ENCODE data around the gene CEMIP. TPM values are rescaled to one million over a fixed set of nuclear protein-coding genes. Genes with fewer than 3 reads are reported as not detected.
A peak's percentile ranks its signal among the peaks of the same experiment; 100 is the strongest.

The CEMIP gene
- total RNA-seq, 6 donors from 2014 or later: 0.59 to 38.8 (median 5.7) TPM

DNA sequence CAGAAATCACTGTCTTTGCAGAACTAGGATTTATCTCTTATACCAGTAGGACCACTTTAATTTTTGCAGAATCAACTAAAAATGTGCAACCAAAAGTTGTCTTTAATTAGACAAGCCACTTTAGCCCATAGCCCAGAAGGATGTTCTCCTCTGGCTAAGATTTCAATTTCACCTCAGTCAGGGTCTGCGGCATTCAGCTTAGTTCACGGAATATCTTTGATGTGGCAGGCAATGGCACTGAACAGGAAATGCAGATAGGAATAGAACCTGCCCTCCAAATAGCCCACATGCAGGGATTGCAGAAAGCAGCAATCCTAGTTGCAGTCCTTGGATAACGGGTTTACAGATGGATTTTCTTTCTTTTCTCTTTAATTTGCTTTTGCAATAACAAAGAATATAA lies 109.7 kb downstream of the CEMIP start:
- Histone ChIP-seq H3K4me1 (peaks cover 0 to 7% (median 0%) of the 10 kb centered on the region in 4 donors), H3K27me3 (no peaks in the 10 kb centered on the region), H3K9me3 (no peaks in the 10 kb centered on the region), H3K27ac (no peak overlapping the region), H3K4me3 (no peak overlapping the region), H3K36me3 (peaks cover 0 to 4% (median 0%) of the 10 kb centered on the region in 4 donors)
- DNase-seq (no peak), ATAC-seq (ENCODE audit: low FRiP score in 2 of 2) (no peak)
- 87 to 90% methylated on average over 3 of the region's 3 CpGs for WGBS, 2 donors
- TF ChIP-seq POLR2A (IDR thresholded peaks at IDR 0.05) (no peak), POLR2AphosphoS5 (IDR thresholded peaks at IDR 0.05) (no peak), EP300 (IDR thresholded peaks at IDR 0.05) (no peak)
- TF ChIP-seq, protein P1, sequence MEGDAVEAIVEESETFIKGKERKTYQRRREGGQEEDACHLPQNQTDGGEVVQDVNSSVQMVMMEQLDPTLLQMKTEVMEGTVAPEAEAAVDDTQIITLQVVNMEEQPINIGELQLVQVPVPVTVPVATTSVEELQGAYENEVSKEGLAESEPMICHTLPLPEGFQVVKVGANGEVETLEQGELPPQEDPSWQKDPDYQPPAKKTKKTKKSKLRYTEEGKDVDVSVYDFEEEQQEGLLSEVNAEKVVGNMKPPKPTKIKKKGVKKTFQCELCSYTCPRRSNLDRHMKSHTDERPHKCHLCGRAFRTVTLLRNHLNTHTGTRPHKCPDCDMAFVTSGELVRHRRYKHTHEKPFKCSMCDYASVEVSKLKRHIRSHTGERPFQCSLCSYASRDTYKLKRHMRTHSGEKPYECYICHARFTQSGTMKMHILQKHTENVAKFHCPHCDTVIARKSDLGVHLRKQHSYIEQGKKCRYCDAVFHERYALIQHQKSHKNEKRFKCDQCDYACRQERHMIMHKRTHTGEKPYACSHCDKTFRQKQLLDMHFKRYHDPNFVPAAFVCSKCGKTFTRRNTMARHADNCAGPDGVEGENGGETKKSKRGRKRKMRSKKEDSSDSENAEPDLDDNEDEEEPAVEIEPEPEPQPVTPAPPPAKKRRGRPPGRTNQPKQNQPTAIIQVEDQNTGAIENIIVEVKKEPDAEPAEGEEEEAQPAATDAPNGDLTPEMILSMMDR (IDR thresholded peaks at IDR 0.05): no peak

DNA sequence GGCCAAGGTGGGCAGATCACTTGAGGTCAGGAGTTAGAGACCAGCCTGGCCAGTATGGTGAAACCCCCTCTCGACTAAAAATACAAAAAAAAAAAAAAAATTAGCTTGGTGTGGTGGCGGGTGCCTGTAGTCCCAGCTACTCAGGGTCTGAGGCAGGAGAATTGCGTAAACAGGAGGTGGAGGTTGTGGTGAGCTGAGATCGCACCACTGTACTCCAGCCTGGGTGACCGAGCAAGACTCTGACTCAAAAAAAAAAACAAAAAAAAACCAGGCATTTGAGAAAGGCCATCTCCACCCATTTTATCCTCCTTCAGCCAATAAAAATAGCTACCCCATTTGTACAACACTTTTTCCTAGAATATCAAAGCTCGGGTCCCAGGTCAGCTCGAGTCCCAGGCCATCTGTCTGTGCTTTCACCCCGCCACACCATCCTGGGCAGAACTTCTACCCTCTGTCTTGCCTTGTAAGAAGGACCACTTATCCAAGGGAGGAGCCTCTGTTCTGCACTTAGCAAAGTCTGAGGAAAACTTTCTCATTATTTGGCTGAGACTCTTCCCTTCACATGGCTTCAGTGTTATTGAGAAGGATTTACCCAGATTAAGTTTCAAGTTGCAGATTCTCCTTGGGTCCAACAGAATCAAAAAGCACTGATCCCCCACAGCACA lies 111.3 kb downstream of the CEMIP start:
- no peaks in the 10 kb centered on the region for H3K4me1 ChIP-seq
- H3K4me3 ChIP-seq: no peak overlapping the region
- H3K27ac ChIP-seq: no peak overlapping the region
- H3K9me3 ChIP-seq: no peaks in the 10 kb centered on the region
- H3K36me3 ChIP-seq: peaks cover 0 to 4% (median 0%) of the 10 kb centered on the region in 4 donors
- H3K27me3 ChIP-seq: no peaks in the 10 kb centered on the region
- ATAC-seq (ENCODE audit: low FRiP score in 2 of 2) (peak in 1 of 2 donors; percentile 35), DNase-seq (no peak)
- TF ChIP-seq POLR2AphosphoS5 (IDR thresholded peaks at IDR 0.05) (no peak), EP300 (IDR thresholded peaks at IDR 0.05) (no peak), POLR2A (IDR thresholded peaks at IDR 0.05) (no peak)
- TF ChIP-seq, protein P1 (IDR thresholded peaks at IDR 0.05): no peak
- 84% methylated on average over 8 of the region's 8 CpGs for WGBS, 2 donors

GRCh38 chr15:80891006-80891405 lies 111.8 kb downstream of the CEMIP start:
- ATAC-seq (ENCODE audit: low FRiP score in 2 of 2) (no peak), DNase-seq (no peak)
- H3K4me3 ChIP-seq: no peak overlapping the region
- H3K36me3 ChIP-seq: peaks cover 0 to 6% (median 0%) of the 10 kb centered on the region in 4 donors
- H3K27me3 ChIP-seq: no peaks in the 10 kb centered on the region
- no peaks in the 10 kb centered on the region for H3K4me1 ChIP-seq
- TF ChIP-seq POLR2AphosphoS5 (IDR thresholded peaks at IDR 0.05): no peak
- no peak for TF ChIP-seq EP300 (IDR thresholded peaks at IDR 0.05)
- TF ChIP-seq, protein P1 (IDR thresholded peaks at IDR 0.05): no peak
- no peak for TF ChIP-seq POLR2A (IDR thresholded peaks at IDR 0.05)
- no peak overlapping the region for H3K27ac ChIP-seq
- H3K9me3 ChIP-seq: no peaks in the 10 kb centered on the region

DNA sequence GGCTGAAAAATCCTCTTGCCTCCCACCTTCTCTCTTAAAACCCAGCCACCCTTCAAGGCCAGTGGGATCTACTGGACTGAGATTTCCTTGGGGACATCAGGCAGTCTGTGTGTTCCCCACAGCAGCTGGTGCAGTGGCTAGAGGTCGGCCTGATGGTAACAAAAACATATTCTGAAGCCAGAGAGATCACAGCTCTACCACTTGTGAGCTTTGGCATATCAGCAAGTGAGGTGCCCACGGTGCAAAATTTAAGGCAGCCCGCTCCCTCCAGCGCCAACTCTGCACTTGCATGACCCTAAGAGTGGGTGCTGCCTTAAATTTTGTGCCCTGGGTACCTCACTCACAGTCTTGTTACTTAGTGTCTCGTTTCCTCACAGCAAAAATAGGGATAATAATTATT lies 113.2 kb downstream of the CEMIP start:
- H3K36me3 ChIP-seq: peaks cover 0 to 10% (median 0%) of the 10 kb centered on the region in 4 donors
- no peaks in the 10 kb centered on the region for H3K4me1 ChIP-seq
- TF ChIP-seq EP300 (IDR thresholded peaks at IDR 0.05) (no peak), POLR2A (IDR thresholded peaks at IDR 0.05) (no peak), POLR2AphosphoS5 (IDR thresholded peaks at IDR 0.05) (no peak)
- TF ChIP-seq, protein P1 (IDR thresholded peaks at IDR 0.05): no peak
- no peak for ATAC-seq (ENCODE audit: low FRiP score in 2 of 2)
- DNase-seq: no peak
- H3K27me3 ChIP-seq: no peaks in the 10 kb centered on the region
- H3K27ac ChIP-seq: no peak overlapping the region
- H3K4me3 ChIP-seq: no peak overlapping the region
- H3K9me3 ChIP-seq: no peaks in the 10 kb centered on the region
- 91 to 97% methylated on average over 5 of the region's 5 CpGs for WGBS, 2 donors

- Histone ChIP-seq H3K4me3 (no peak overlapping the region), H3K27me3 (no peaks in the 10 kb centered on the region), H3K9me3 (no peaks in the 10 kb centered on the region), H3K27ac (no peak overlapping the region), H3K4me1 (no peaks in the 10 kb centered on the region), H3K36me3 (peaks cover 0 to 10% (median 0%) of the 10 kb centered on the region in 4 donors)
- no peak for TF ChIP-seq POLR2AphosphoS5 (IDR thresholded peaks at IDR 0.05)
- 63 to 85% methylated on average over 1 of the region's 1 CpG for WGBS, 2 donors
- peak in 1 of 2 donors; percentile 81 for ATAC-seq (ENCODE audit: low FRiP score in 2 of 2)
- no peak for DNase-seq
Measured at GRCh38 chr15:80893777-80894176, 114.6 kb downstream of the CEMIP start.
